Neural progenitor cell (in vitro differentiated cells): ENCODE measurements around the gene VAT1. TPM values are rescaled to one million over a fixed set of nuclear protein-coding genes. Genes with fewer than 3 reads are reported as not detected.

ENCODE experiments used
- DNase-seq: peaks from one replicate; pipeline ENCODE4 v3.0.0-alpha.2; 2016; ENCODE audit warnings: low spot score
- H2AFZ ChIP-seq: fragments of 200-600 bp; sonication (generic); replicated peaks from 2 replicates; pipeline ENCODE4 v1.6.1; 2016; ENCODE audit warnings: antibody characterized with exemption
- H3F3A ChIP-seq: fragments of 200-600 bp; sonication (generic); 2 replicates; pipeline ENCODE4 v1.6.1; 2016; ENCODE audit warnings: antibody characterized with exemption, low read depth
- H3K27ac ChIP-seq: fragments of 200-600 bp; sonication (generic); 2 replicates; pipeline ENCODE4 v1.5.1; 2016; ENCODE audit warnings: mild to moderate bottlenecking
- H3K27me3 ChIP-seq: fragments of 200-600 bp; sonication (generic); 2 replicates; pipeline ENCODE4 v1.6.1; 2016; ENCODE audit warnings: mild to moderate bottlenecking, moderate library complexity
- H3K36me3 ChIP-seq: fragments of 200-600 bp; sonication (generic); 2 replicates; pipeline ENCODE4 v1.5.1; 2016
- H3K4me1 ChIP-seq: fragments of 200-600 bp; sonication (generic); 2 replicates; pipeline ENCODE4 v1.6.1; 2016; ENCODE audit warnings: mixed run types
- H3K4me2 ChIP-seq: fragments of 200-600 bp; sonication (generic); 2 replicates; pipeline ENCODE4 v1.6.1; 2016
- H3K4me3 ChIP-seq: fragments of 200-600 bp; sonication (generic); 2 replicates; pipeline ENCODE4 v1.5.1; 2016
- H3K79me2 ChIP-seq: fragments of 200-600 bp; sonication (generic); 2 replicates; pipeline ENCODE4 v1.6.1; 2016; ENCODE audit warnings: low read depth
- H3K9ac ChIP-seq: fragments of 200-600 bp; sonication (generic); 2 replicates; pipeline ENCODE4 v1.6.1; 2016
- H3K9me3 ChIP-seq: fragments of 200-600 bp; sonication (generic); 2 replicates; pipeline ENCODE4 v1.5.1; 2016; ENCODE audit warnings: low read depth
- H4K20me1 ChIP-seq: fragments of 200-600 bp; sonication (generic); 2 replicates; pipeline ENCODE4 v1.6.1; 2016; ENCODE audit warnings: low read depth
- H3K27ac Mint-ChIP-seq: 3 replicates; pipeline ENCODE4 v1.8.0; 2021; ENCODE audit warnings: mixed read lengths
- H3K27me3 Mint-ChIP-seq: 2 replicates; pipeline ENCODE4 v1.8.0; 2022; ENCODE audit warnings: low read depth, mild to moderate bottlenecking, inconsistent platforms, moderate library complexity, mixed read lengths; ENCODE audit not compliant: insufficient read depth
- H3K36me3 Mint-ChIP-seq: 3 replicates; pipeline ENCODE4 v1.8.0; 2021; ENCODE audit warnings: mixed read lengths
- H3K4me1 Mint-ChIP-seq: 3 replicates; pipeline ENCODE4 v1.8.0; 2021; ENCODE audit warnings: mixed read lengths
- H3K4me3 Mint-ChIP-seq: 3 replicates; pipeline ENCODE4 v1.8.0; 2021; ENCODE audit warnings: mild to moderate bottlenecking, moderate library complexity, mixed read lengths
- H3K9me3 Mint-ChIP-seq: 3 replicates; pipeline ENCODE4 v1.8.0; 2020; ENCODE audit warnings: mixed read lengths
- CTCF ChIP-seq: fragments of 200-600 bp; sonication (generic); IDR thresholded peaks from 2 replicates; pipeline ENCODE4 v1.5.1; 2017; ENCODE audit warnings: antibody characterized with exemption, mild to moderate bottlenecking
- EZH2 ChIP-seq: fragments of 200-600 bp; sonication (generic); IDR thresholded peaks from 2 replicates; pipeline ENCODE4 v1.6.1; 2017; ENCODE audit warnings: antibody characterized with exemption, mild to moderate bottlenecking, moderate library complexity
- EZH2phosphoT487 ChIP-seq: fragments of 200-600 bp; sonication (generic); IDR thresholded peaks from 2 replicates; pipeline ENCODE4 v1.6.1; 2017; ENCODE audit warnings: antibody characterized with exemption
- total RNA-seq: library from RNA; depleted of rRNA; stranded (reverse); fragments of >200 nt; gene quantifications from 2 replicates; pipeline ENCODE4 v1.2.3, GENCODE V29; 2015; ENCODE audit warnings: low replicate concordance

The VAT1 gene
- total RNA-seq, 1 donor from 2014 or later = 94.7 TPM

DNA sequence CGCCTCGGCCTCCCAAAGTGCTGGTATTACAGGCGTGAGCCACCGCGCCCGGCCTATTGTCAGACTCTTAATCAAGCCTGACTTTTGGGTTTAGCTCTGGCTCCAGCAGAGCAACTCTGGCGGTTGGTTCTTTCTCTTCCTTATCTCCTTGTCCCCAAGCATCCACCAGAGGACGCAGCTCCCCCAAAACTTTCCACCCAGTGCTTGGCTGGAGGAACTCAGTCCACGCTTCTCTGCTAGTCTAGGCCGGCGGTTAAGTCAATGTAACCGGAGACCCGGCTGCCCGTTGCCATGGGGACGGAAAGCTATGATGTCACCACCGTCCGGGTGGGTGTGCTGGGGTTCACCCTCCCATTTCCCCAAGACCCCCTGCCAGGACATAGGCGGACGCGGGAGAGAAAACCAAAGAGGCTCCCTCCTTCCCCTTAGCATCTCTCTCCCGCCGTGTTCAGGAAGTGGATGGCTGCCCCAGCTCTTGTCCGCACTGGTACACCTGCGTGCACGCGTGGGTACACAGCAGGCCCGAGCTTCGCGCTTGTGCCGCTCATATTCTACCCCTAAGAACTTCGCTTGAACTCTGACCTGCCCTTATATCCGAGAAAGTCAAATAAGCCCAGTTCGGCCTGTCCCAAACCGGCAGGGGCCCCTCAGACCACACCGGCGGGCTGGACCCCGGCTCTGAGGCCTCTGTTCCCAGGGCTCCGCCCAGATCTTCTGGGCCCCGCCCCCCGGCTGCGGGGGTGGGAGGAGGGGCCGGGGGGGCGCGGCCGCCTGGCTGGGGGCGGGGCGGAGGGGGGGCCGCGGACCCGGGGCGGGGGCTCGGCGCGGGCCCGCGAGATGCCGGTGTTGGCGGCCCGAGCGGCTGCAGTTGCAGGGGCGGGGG, 2.5 kb upstream of the VAT1 start, which contains the start of gene RND2:
Gene RND2, plus strand, starts transcription at position 825 of the 883 bp plus-strand sequence. CDS start 117 bp downstream, outside the sequence.
- H3K4me1 Mint-ChIP-seq = peaks cover 38% of the 10 kb centered on the region
- Histone ChIP-seq H3K4me2 (peak within 1 kb of the TSS; percentile 90), H3F3A (peaks cover 41% of the 10 kb centered on the region), H3K27ac (peak within 1 kb of the TSS; percentile 91), H3K27me3 (no peaks in the 10 kb centered on the region), H4K20me1 (peaks cover 7% of the 10 kb centered on the region), H3K4me1 (peaks cover 19% of the 10 kb centered on the region), H3K79me2 (peaks cover 36% of the 10 kb centered on the region), H3K9me3 (no peaks in the 10 kb centered on the region), H3K4me3 (peak within 1 kb of the TSS; percentile 93), H3K9ac (peak within 1 kb of the TSS; percentile 57), H3K36me3 (no peaks in the 10 kb centered on the region), H2AFZ (peak within 1 kb of the TSS; percentile 66)
- DNase-seq = peak; percentile 97
- H3K9me3 Mint-ChIP-seq = peaks cover 2% of the 10 kb centered on the region
- TF ChIP-seq EZH2 (no peak), CTCF (peak; percentile 83)
- peaks cover 10% of the 10 kb centered on the region for H3K27me3 Mint-ChIP-seq
- peaks cover 15% of the 10 kb centered on the region for H3K36me3 Mint-ChIP-seq
- peak within 1 kb of the TSS; percentile 95 for H3K4me3 Mint-ChIP-seq
- H3K27ac Mint-ChIP-seq = peak within 1 kb of the TSS; percentile 98

DNA sequence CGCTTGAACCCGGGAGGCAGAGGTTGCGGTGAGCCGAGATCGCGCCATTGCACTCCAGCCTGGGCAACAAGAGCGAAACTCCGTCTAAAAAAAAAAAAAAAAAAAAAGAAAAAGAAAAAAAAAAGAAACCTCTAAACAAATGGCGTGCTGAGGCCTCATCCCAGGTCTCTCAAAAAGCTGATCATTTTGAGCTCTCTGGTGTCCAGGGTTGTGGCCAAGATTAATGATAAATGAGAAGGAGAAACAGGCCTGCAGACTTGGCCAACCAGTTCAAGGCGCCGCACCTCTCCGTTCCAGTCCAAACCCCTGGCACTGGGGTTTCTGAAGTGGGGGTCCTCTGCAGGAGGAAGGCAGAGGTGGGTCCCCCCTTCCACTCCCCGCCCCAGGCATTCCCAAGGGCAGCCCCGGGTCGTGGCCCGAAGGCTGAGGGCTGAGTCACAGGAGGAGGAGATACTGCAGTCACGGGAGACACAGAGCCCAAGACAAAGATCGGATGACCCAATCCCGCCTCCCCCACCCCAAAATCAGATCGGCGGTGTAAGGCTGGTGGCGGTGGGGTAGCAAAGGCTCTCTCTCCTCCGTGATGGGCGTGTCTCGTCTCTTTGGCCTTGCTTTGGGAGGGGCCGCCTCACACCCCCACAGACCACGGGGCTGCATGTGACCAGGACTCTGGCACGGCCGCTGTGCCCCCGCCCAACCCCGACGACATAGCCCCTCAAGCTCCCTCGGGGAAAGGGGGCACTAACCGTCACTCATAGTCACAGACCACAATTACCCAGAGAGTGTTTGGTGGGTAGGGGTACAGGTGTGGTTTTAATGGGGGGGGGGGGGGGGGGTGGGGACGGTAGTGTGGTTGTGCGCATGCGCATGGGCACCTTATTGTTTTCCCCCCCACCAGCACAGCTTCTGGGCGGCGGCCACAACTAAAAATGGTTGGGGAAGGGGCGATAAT, 1.1 kb downstream of the VAT1 start:
- Mint-ChIP-seq H3K4me1 (peaks cover 46% of the 10 kb centered on the region), H3K27me3 (peaks cover 10% of the 10 kb centered on the region), H3K9me3 (peaks cover 2% of the 10 kb centered on the region), H3K4me3 (peak overlapping the region; percentile 95), H3K27ac (no peak overlapping the region), H3K36me3 (peaks cover 6% of the 10 kb centered on the region)
- Histone ChIP-seq H3K79me2 (peaks cover 49% of the 10 kb centered on the region), H3K36me3 (no peaks in the 10 kb centered on the region), H3K9me3 (no peaks in the 10 kb centered on the region), H3K4me1 (peaks cover 12% of the 10 kb centered on the region), H4K20me1 (peaks cover 28% of the 10 kb centered on the region), H3K27me3 (no peaks in the 10 kb centered on the region), H3K9ac (peak overlapping the region; percentile 47), H3F3A (peaks cover 33% of the 10 kb centered on the region), H3K27ac (no peak overlapping the region), H3K4me2 (peak overlapping the region; percentile 94), H2AFZ (peak overlapping the region; percentile 89), H3K4me3 (peak overlapping the region; percentile 75)
- peak; percentile 64 for DNase-seq
- no peak for TF ChIP-seq EZH2phosphoT487
- TF ChIP-seq EZH2 = no peak
- TF ChIP-seq CTCF = no peak

- peaks cover 29% of the 10 kb centered on the region for H3F3A ChIP-seq
- peaks cover 10% of the 10 kb centered on the region for H3K36me3 Mint-ChIP-seq
- no peak overlapping the region for H2AFZ ChIP-seq
- H3K4me2 ChIP-seq = peak overlapping the region; percentile 94
- H3K9me3 Mint-ChIP-seq = peaks cover 2% of the 10 kb centered on the region
- H3K4me3 ChIP-seq = no peak overlapping the region
- DNase-seq = no peak
- peaks cover 28% of the 10 kb centered on the region for H4K20me1 ChIP-seq
- no peak overlapping the region for H3K27ac ChIP-seq
- no peak overlapping the region for H3K9ac ChIP-seq
- peaks cover 7% of the 10 kb centered on the region for H3K4me1 ChIP-seq
- no peak overlapping the region for H3K27ac Mint-ChIP-seq
- H3K27me3 Mint-ChIP-seq = peaks cover 10% of the 10 kb centered on the region
- H3K79me2 ChIP-seq = peaks cover 41% of the 10 kb centered on the region
- no peaks in the 10 kb centered on the region for H3K9me3 ChIP-seq
- H3K27me3 ChIP-seq = no peaks in the 10 kb centered on the region
- peaks cover 55% of the 10 kb centered on the region for H3K4me1 Mint-ChIP-seq
- peak overlapping the region; percentile 95 for H3K4me3 Mint-ChIP-seq
- no peaks in the 10 kb centered on the region for H3K36me3 ChIP-seq
- no peak for TF ChIP-seq CTCF
- TF ChIP-seq EZH2phosphoT487 = no peak
- no peak for TF ChIP-seq EZH2
Measured at GRCh38 chr17:43020030-43020621, 2.1 kb downstream of the VAT1 start.
